GM18502 (cell line): ENCODE results near the gene NOS1.
"Not testable (repeated sequence)": the region's sequence is repeated elsewhere in the genome, so short reads cannot be mapped to it uniquely, and the experiment has no call there.

Source experiments
- ATAC-seq: cut with Tn5 transposase; IDR thresholded peaks from one replicate; pipeline ENCODE4 v1.9.1; 2021; ENCODE audit warnings: mild to moderate bottlenecking; ENCODE audit not compliant: unreplicated experiment, poor library complexity

Gene NOS1

DNA sequence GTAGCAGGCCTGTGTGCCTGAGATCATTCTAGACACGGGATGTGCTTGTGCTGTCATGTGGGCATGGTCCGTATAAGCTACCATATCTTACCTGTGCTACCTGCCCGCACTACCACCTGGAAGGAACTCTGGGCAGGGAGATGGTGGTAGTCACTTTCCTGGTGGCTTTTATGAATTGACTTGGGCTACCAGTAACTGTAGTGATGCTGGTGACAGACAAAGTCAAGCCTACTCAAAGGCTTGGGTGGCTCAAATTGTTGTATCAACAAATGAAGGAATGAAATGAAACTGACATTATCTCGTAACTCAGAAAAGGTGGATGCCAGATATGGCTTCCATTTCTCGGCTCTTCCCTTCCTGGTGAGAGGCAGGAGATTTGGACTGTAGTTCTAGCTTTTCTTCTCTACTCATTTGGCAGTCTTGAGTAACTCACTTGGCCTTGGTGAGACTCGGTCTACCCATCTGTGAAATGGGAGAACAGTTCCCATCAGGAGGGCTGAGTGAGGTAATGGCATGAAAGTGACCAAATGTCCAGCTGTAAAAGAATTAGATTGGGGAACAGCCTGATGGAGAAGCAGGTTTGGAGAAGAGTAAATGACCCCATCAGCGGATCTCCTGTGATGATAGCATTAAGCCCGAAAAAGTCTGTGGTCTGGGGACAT lies 81.3 kb downstream of the NOS1 start:
- ATAC-seq, result no peak

DNA sequence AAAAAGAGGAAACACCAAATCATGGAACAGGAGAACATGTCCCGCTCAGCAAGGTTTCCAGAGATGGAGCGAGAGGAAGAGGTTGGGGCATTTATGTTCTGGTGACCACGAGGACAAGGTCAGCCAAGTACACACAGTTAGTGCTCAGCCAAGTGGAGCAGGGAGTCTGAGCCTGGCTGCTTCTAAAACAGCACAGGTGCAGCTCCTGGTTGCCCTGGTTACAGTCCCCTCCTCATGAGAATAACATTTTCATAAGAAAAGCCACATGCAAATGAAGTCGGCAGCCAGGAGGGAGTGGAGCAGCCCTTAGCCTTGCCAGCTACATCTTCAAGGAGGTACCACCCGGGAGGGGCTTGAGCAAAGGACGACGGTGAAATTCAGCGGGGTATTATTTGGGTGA lies 81.8 kb downstream of the NOS1 start:
- no peak for ATAC-seq

DNA sequence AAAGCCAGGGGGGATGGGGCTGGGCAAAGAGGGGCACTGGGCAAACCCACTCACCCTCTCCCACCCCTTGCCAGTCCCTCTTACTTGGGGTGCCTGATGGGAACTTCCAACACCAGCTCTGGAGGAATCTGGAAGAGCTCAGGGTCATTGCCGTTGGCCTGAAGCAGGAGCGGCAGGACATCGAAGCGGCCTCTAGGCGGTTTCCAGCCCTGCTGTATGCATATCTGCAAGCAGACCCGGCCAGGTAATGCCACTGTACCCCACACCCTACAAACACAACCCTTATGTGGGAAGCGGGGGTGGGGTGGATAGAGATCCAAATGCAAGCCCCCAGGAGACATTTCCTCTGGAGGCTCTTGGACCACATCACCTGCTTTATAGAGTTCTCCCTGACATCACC lies 83.6 kb downstream of the NOS1 start:
- ATAC-seq, result no peak

GRCh38 chr12:117273091-117273490 lies 88.3 kb downstream of the NOS1 start:
- no peak for ATAC-seq

- ATAC-seq, result no peak
These were observed 88.7 kb downstream of the NOS1 start for GRCh38 chr12:117272690-117273089.

DNA sequence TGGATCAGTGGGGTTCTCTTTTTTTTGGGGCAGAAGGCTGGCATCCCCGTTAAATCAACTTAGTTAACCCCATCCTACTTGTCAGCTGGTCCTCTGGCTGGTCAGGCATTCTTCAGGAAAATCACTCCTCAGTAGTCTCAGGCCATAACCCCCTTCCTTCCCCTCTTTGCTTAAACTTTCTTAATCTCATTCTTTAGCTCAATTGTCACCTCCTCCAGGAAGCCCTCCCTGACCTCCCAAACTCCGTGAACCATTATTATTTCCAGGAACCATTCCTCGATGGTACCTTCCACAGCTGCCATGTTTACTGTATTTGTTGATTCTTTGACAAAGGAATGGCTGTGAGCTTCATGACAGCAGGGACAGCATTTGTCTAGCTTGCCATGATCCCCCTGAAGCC lies 98.7 kb downstream of the NOS1 start:
- ATAC-seq, result no peak

GRCh38 chr12:117261247-117261646 lies 100.2 kb downstream of the NOS1 start:
- no peak for ATAC-seq

GRCh38 chr12:117255386-117255785 lies 106.0 kb downstream of the NOS1 start:
- no peak for ATAC-seq

GRCh38 chr12:117243488-117243887 lies 117.9 kb downstream of the NOS1 start:
- ATAC-seq, result no peak

- ATAC-seq, result no peak
These were observed 119.7 kb downstream of the NOS1 start for GRCh38 chr12:117241697-117242096.

GRCh38 chr12:117240081-117240755 lies 121.2 kb downstream of the NOS1 start:
- ATAC-seq, result no peak

DNA sequence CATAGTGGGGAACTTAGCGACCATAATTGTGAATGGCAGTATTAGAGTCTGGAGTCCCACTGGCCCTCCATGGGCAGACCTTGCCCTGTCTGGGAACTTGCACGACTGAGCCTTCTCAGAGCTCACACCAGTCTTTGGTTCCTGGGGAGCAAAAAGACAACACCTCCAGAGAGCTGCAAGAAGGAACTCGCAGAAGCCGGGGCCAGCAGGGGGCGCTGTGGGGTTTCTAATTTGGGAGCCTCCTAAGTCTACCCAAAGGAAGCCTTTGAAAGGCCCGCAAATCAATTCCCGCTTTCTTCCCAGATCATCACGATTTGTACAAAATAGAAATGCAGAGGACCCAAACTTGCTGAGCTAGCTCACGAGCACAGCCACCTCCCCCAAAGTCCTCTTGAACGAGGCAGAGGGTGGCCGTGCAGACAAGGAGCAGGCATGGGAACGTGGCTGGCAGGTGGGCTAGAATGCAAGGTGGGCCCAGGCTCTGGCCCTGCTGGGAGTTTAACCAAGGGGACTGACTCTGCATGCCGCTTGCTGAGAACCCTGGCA lies 124.9 kb downstream of the NOS1 start:
- no peak for ATAC-seq

DNA sequence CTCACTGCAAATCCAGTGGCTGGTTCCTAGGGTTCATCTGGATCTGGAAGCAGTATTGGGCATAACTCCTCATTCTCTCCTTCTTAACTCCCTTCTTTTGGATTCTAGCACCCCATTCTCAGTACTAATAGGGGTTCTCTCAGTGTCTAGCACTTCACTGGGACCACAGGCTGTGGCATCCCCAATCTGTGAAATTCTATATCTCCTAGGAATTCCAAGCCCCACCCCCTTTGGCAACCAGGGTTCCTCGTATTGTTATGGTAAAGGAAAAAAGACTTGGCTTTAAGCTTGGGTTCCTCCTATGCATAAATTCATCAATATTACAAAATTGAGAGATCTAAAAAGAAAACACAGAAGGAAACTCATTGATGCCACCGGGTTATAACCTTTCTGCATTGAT lies 126.2 kb downstream of the NOS1 start:
- ATAC-seq, result no peak

- ATAC-seq, result no peak
These were observed 127.0 kb downstream of the NOS1 start for GRCh38 chr12:117234441-117234840.

GRCh38 chr12:117231750-117232149 lies 129.7 kb downstream of the NOS1 start:
- no peak for ATAC-seq

DNA sequence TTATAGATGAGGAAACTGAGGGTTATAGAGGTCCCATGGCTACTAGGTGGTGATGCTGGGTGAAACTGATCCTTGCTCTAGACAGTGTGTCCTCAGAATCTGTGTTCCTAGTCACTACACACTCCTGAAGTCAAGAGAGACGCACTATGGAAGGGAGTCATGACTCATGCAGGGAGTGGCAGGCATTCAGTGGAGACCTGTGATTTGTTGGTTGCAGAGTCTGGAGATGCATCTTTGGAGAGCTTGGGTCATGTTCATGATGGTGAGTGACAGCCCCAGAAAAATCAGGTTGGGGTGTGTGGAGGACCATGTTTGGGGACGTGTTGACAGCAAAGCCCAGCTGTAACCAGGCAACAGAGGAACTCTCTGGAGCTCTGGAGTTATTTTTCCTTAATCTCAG lies 133.2 kb downstream of the NOS1 start:
- ATAC-seq, result no peak

DNA sequence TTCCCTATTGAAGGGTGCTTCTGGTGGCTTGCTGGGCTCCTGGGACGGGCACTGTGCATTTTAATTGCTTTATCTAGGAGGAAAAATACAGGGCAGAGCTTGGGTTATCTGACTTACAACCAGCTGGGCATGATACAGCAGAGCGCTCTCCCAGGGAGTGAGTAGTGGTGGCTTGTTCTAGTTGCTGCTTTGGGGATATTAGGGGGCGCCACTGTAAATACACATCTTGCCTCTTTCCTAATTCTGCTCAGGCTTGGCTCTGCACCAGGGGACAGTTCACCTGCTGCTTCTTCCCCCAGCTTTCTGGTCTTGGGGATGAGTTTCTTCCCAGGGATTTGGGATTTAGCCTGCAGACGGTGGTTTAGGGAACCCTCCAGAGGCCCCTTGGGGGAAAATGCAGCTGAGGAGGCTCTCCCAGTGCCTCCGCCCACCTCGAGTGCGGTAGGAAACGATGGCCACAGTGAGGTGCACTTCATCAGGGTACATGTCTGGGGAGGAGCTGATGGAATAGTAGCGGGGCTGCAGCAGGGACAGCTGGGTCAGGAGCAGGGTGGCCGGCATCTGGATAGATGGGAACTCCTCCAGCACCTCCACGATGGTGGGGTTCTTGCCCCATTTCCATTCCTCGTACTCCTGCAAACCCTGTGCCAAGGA lies 134.3 kb downstream of the NOS1 start:
- no peak for ATAC-seq

- ATAC-seq, result no peak
These were observed 134.9 kb downstream of the NOS1 start for GRCh38 chr12:117226505-117226904.

- no peak for ATAC-seq
These were observed 136.2 kb downstream of the NOS1 start for GRCh38 chr12:117225179-117225578.

DNA sequence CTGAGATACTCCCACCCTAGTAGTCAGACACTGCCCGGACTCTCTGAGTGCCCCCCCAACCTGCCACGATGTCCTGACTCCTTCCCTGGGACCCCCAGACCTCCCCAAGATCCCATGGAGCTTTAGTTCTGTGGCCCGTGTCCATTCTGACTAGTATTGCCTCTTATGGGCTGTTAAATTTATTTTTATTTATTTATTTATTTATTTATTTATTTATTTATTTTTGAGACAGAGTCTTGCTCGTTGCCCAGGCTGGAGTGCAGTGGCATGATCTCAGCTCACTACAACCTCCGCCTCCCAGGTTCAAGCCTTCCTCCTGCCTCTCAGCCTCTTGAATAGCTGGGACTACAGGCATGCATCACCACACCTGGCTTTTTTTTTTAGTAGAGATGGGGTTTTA lies 140.5 kb downstream of the NOS1 start:
- ATAC-seq, result not testable (repeated sequence)

GRCh38 chr12:117218149-117218548 lies 143.3 kb downstream of the NOS1 start:
- no peak for ATAC-seq
